Right lobe of liver (tissue), 6 donors: ENCODE measurements around the gene TPRA1. TPM values are rescaled to one million over a fixed set of nuclear protein-coding genes. Genes with fewer than 3 reads are reported as not detected.
"Not testable (repeated sequence)": the region's sequence is repeated elsewhere in the genome, so short reads cannot be mapped to it uniquely, and the experiment has no call there.

Source experiments
- ATAC-seq, 4 donors: fragments of 200-7000 bp; cut with Tn5 transposase; one replicate each; pipeline ENCODE4 v1.9.1; 2020; ENCODE audit warnings: mild to moderate bottlenecking in 4 of 4, moderate library complexity in 4 of 4
- DNase-seq, 3 donors: peaks; one replicate each; pipeline ENCODE4 v3.0.0-alpha.2; 2020
- H3K27ac ChIP-seq, 3 donors: fragments of 200-600 bp; one replicate each; pipeline ENCODE4 v1.8.0; 2022
- H3K27me3 ChIP-seq, 2 donors: fragments of 200-600 bp; one replicate each; pipeline ENCODE4 v1.8.0; 2022
- H3K36me3 ChIP-seq, 4 donors: fragments of 200-600 bp; sonication (generic) in 1 of 4; one replicate each; pipeline versions ENCODE4 v1.5.1 to v1.8.0; 2017 to 2022; ENCODE audit warnings: control low read depth in 1 of 4
- H3K4me1 ChIP-seq, 4 donors: fragments of 200-600 bp; sonication (generic) in 1 of 4; one replicate each; pipeline versions ENCODE4 v1.5.1 to v1.8.0; 2017 to 2022; ENCODE audit warnings: control low read depth in 1 of 4
- H3K4me3 ChIP-seq, 3 donors: fragments of 200-600 bp; one replicate each; pipeline ENCODE4 v1.8.0; 2022
- H3K9me3 ChIP-seq, 4 donors: fragments of 200-600 bp; sonication (generic) in 1 of 4; one replicate each; pipeline versions ENCODE4 v1.5.1 to v1.8.0; 2017 to 2022; ENCODE audit warnings: control low read depth in 1 of 4
- CTCF ChIP-seq, 4 donors: fragments of 200-600 bp in 3 of 4; fragments of 450-650 bp in 1 of 4; IDR thresholded peaks; one replicate each; pipeline versions ENCODE4 v1.5.1 to v1.8.0; 2016 to 2022; ENCODE audit warnings: antibody characterized with exemption in 4 of 4, mild to moderate bottlenecking in 2 of 4
- POLR2A ChIP-seq: fragments of 450-650 bp; IDR thresholded peaks from one replicate; pipeline ENCODE4 v1.6.1; 2017; ENCODE audit warnings: antibody characterized with exemption, mild to moderate bottlenecking
- WGBS: methylation state at CpG from one replicate; pipeline ENCODE4 v1.1.6; 2018; ENCODE audit warnings: low coverage, low lambda C conversion rate; ENCODE audit not compliant: insufficient coverage; ENCODE audit errors: missing lambda C conversion rate; 5-methylcytosine and 5-hydroxymethylcytosine counted together
- intact Hi-C, 2 donors: fragments of 100-400 bp; cut with DNase I; formaldehyde crosslinking; loops; one replicate each; pipeline versions ENCODE4 v1.11.2 to v1.14.1; 2022
- total RNA-seq, 6 experiments: library from RNA; depleted of rRNA in 2 of 6; stranded (reverse); fragments of >200 nt in 2 of 6; fragmentation: NEBNext Ultra II Directional in 3 of 6; extraction: Animal tissue kit (Norgen Biotek cat#: 25700) in 3 of 6; gene quantifications; one replicate each; pipeline versions ENCODE4 v1.1.0 to v1.2.4, GENCODE V29; 2016 to 2023
- donor health status: DM: no; HTN: yes; CAD: no.
- donor health status: DM: no; HTN: no; CAD: no.
- donor health status: DM: no; HTN: no; CAD: no.
- donor health status: DM: no; HTN: yes; CAD: no.
- donor health status: DM: no; HTN: yes; CAD: no.

The TPRA1 gene
- total RNA-seq, 6 experiments from 2014 or later: 13.9 to 25.9 (median 23.3) TPM

- WGBS: 81% methylated on average over 3 of the region's 7 CpGs
- DNase-seq (peak in 1 of 3 donors; percentile 15), ATAC-seq (no peak)
- Histone ChIP-seq H3K36me3 (peaks cover 0 to 5% (median 0%) of the 10 kb centered on the region in 4 donors), H3K4me3 (no peak overlapping the region), H3K4me1 (peaks cover 0 to 4% (median 2%) of the 10 kb centered on the region in 4 donors), H3K27ac (no peak overlapping the region), H3K27me3 (no peaks in the 10 kb centered on the region), H3K9me3 (no peaks in the 10 kb centered on the region)
- TF ChIP-seq CTCF (IDR thresholded peaks at IDR 0.05) (no peak), POLR2A (no peak)
- intact Hi-C loops: no loop called here
Measured at GRCh38 chr3:127607675-127608361, 17.3 kb upstream of the TPRA1 start.

- Histone ChIP-seq H3K27ac (no peak overlapping the region), H3K27me3 (no peaks in the 10 kb centered on the region), H3K36me3 (peaks cover 0 to 5% (median 0%) of the 10 kb centered on the region in 4 donors), H3K4me1 (no peaks in the 10 kb centered on the region), H3K4me3 (no peak overlapping the region), H3K9me3 (no peaks in the 10 kb centered on the region)
- intact Hi-C loops: no loop called here
- no CpG with 5 or more reads among the region's 17 CpGs for WGBS
- DNase-seq: peak in 1 of 3 donors; percentile 7
- TF ChIP-seq CTCF (IDR thresholded peaks at IDR 0.05) (no peak), POLR2A (no peak)
- ATAC-seq: no peak
Measured at GRCh38 chr3:127606981-127607595, 16.6 kb upstream of the TPRA1 start.

GRCh38 chr3:127606086-127606805, 15.7 kb upstream of the TPRA1 start:
- Histone ChIP-seq H3K36me3 (peaks cover 0 to 4% (median 0%) of the 10 kb centered on the region in 4 donors), H3K27me3 (no peaks in the 10 kb centered on the region), H3K9me3 (no peaks in the 10 kb centered on the region), H3K4me1 (no peaks in the 10 kb centered on the region), H3K4me3 (no peak overlapping the region), H3K27ac (no peak overlapping the region)
- ATAC-seq (no peak), DNase-seq (no peak)
- TF ChIP-seq CTCF (IDR thresholded peaks at IDR 0.05) (no peak), POLR2A (no peak)
- intact Hi-C loops: no loop called here
- WGBS: 89% methylated on average over 9 of the region's 24 CpGs

GRCh38 chr3:127605547-127605946, 15.0 kb upstream of the TPRA1 start:
- H3K4me3 ChIP-seq, H3K4me1 ChIP-seq, ATAC-seq, H3K27ac ChIP-seq, H3K36me3 ChIP-seq, H3K27me3 ChIP-seq, H3K9me3 ChIP-seq, DNase-seq, intact Hi-C loops: not testable (repeated sequence)
- WGBS: 92% methylated on average over 6 of the region's 7 CpGs
